CD4-positive, alpha-beta T cell treated with Interleukin-15 for 4 hours (primary cell): ENCODE measurements around the gene RAD52.
A peak's percentile ranks its signal among the peaks of the same experiment; 100 is the strongest.

Source experiments
- DNase-seq: peaks from one replicate; pipeline ENCODE4 v3.0.0-alpha.2; 2020; ENCODE audit warnings: low spot score

RAD52 gene

GRCh38 chr12:949453-950191 lies at the start of gene RAD52:
RAD52 (minus strand) TSS chr12:949694; CDS start chr12:933058, 16,636 bp downstream.
- peak; percentile 97 for DNase-seq

GRCh38 chr12:998020-998874 lies 48.8 kb upstream of the RAD52 start:
- no peak for DNase-seq

GRCh38 chr12:997505-997904 lies 48.0 kb upstream of the RAD52 start:
- DNase-seq: no peak

GRCh38 chr12:996881-997280 lies 47.4 kb upstream of the RAD52 start:
- no peak for DNase-seq

GRCh38 chr12:992647-993046 lies 43.2 kb upstream of the RAD52 start:
- DNase-seq: no peak

- no peak for DNase-seq
Observed at GRCh38 chr12:991350-992333, 42.1 kb upstream of the RAD52 start.

- DNase-seq: peak; percentile 81
Observed at GRCh38 chr12:990661-991349, 41.3 kb upstream of the RAD52 start, which contains the start of gene ERC1. ERC1 (plus strand) TSS chr12:991223; CDS start chr12:1027904, 36,681 bp downstream.

GRCh38 chr12:989751-990660 lies 40.5 kb upstream of the RAD52 start:
- DNase-seq: peak; percentile 33

GRCh38 chr12:989051-989450 lies 39.6 kb upstream of the RAD52 start:
- no peak for DNase-seq

GRCh38 chr12:988646-989045 lies 39.2 kb upstream of the RAD52 start:
- DNase-seq: no peak

- no peak for DNase-seq
Observed at GRCh38 chr12:981961-982360, 32.5 kb upstream of the RAD52 start.

- no peak for DNase-seq
Observed at GRCh38 chr12:981176-981828, 31.8 kb upstream of the RAD52 start.

- no peak for DNase-seq
Observed at GRCh38 chr12:979349-979748, 29.9 kb upstream of the RAD52 start.

- no peak for DNase-seq
Observed at GRCh38 chr12:977156-977555, 27.7 kb upstream of the RAD52 start.

- DNase-seq: no peak
Observed at GRCh38 chr12:976644-977043, 27.1 kb upstream of the RAD52 start.

GRCh38 chr12:974271-974862 lies 24.9 kb upstream of the RAD52 start:
- no peak for DNase-seq

GRCh38 chr12:971991-972390 lies 22.5 kb upstream of the RAD52 start:
- DNase-seq: no peak

GRCh38 chr12:969821-970220 lies 20.3 kb upstream of the RAD52 start:
- DNase-seq: no peak

GRCh38 chr12:968545-968944 lies 19.1 kb upstream of the RAD52 start:
- no peak for DNase-seq
